ENCODE measurements around the gene ABCC6.
"Not testable (repeated sequence)": the region's sequence is repeated elsewhere in the genome, so short reads cannot be mapped to it uniquely, and the experiment has no call there.

GRCh38 chr16:16199428-16199827 is 23.9 kb downstream of the ABCC6 start:
- TF ChIP-seq CTCF, POLR2A (IDR thresholded peaks at IDR 0.05): not testable (repeated sequence)

All from testis (tissue), 2 donors.